ENCODE results near the gene GRIA2. TPM values are rescaled to one million over a fixed set of nuclear protein-coding genes. Genes with fewer than 3 reads are reported as not detected.

Gene GRIA2
- total and polyA plus RNA-seq, 7 donors: 0.25 to 0.71 (median 0.55) TPM; not detected in 2

- WGBS, 2 donors: 92 to 93% methylated on average over 2 of the region's 2 CpGs
- Histone ChIP-seq H3K4me3 (no peak overlapping the region), H3K4me1 (no peaks in the 10 kb centered on the region), H3K27ac (no peak overlapping the region), H3K27me3 (no peaks in the 10 kb centered on the region), H3K36me3 (no peaks in the 10 kb centered on the region), H3K9me3 (no peaks in the 10 kb centered on the region)
- intact Hi-C loops (cut with DNase I): no loop called here
- no peak for DNase-seq
- no peak for TF ChIP-seq POLR2A (IDR thresholded peaks at IDR 0.05)
- no peak for TF ChIP-seq CTCF (IDR thresholded peaks at IDR 0.05)
- no peak for TF ChIP-seq POLR2AphosphoS5 (IDR thresholded peaks at IDR 0.05)
- no peak for TF ChIP-seq EP300 (IDR thresholded peaks at IDR 0.05)
These were observed 25.2 kb upstream of the GRIA2 start for GRCh38 chr4:157195374-157195773.

DNA sequence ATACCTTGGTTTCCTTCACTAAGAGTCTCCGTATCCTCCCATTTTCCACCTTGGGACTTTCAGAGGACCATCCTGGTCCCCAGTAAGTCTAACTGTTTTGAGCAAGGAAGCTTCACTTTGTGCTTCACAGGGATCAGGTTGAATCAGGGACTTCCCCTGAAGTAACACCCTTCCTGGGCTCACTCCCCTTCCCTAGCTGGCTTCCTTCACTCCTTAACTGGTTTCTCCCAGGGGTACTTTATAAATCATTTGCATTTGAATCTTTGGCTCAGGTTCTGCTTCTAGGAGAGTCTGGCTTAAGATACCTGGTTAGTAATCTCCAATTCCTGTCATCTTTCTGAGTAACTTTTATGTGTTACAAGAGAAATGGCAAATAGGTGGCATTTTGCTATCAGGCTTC, 24.5 kb upstream of the GRIA2 start:
- no peaks in the 10 kb centered on the region for H3K4me1 ChIP-seq
- DNase-seq: no peak
- no peak overlapping the region for H3K27ac ChIP-seq
- WGBS, 2 donors: 91% methylated on average over 1 of the region's 1 CpG
- no peak overlapping the region for H3K4me3 ChIP-seq
- intact Hi-C loops (cut with DNase I): no loop called here
- H3K27me3 ChIP-seq: no peaks in the 10 kb centered on the region
- TF ChIP-seq CTCF (IDR thresholded peaks at IDR 0.05): no peak
- TF ChIP-seq POLR2AphosphoS5 (IDR thresholded peaks at IDR 0.05): no peak
- no peak for TF ChIP-seq EP300 (IDR thresholded peaks at IDR 0.05)
- no peak for TF ChIP-seq POLR2A (IDR thresholded peaks at IDR 0.05)
- H3K9me3 ChIP-seq: no peaks in the 10 kb centered on the region
- H3K36me3 ChIP-seq: no peaks in the 10 kb centered on the region

- Histone ChIP-seq H3K4me3 (no peak overlapping the region), H3K36me3 (no peaks in the 10 kb centered on the region), H3K27me3 (no peaks in the 10 kb centered on the region), H3K4me1 (no peaks in the 10 kb centered on the region), H3K27ac (no peak overlapping the region), H3K9me3 (no peaks in the 10 kb centered on the region)
- no peak for DNase-seq
- intact Hi-C loops (cut with DNase I): no loop called here
- TF ChIP-seq CTCF (IDR thresholded peaks at IDR 0.05) (no peak), EP300 (IDR thresholded peaks at IDR 0.05) (no peak), POLR2AphosphoS5 (IDR thresholded peaks at IDR 0.05) (no peak), POLR2A (IDR thresholded peaks at IDR 0.05) (no peak)
- WGBS, 2 donors: 71 to 74% methylated on average over 17 of the region's 17 CpGs
These were observed 15.8 kb upstream of the GRIA2 start for GRCh38 chr4:157204634-157205244.

GRCh38 chr4:157217708-157218107, 2.8 kb upstream of the GRIA2 start:
- WGBS, 2 donors: 15 to 26% methylated on average over 3 of the region's 3 CpGs
- H3K4me3 ChIP-seq: no peak overlapping the region
- no peaks in the 10 kb centered on the region for H3K36me3 ChIP-seq

More at GRCh38 chr4:157217708-157218107, 2.8 kb upstream of the GRIA2 start:
- Histone ChIP-seq H3K9me3 (no peaks in the 10 kb centered on the region), H3K27ac (no peak overlapping the region), H3K4me1 (peaks cover 0 to 16% (median 12%) of the 10 kb centered on the region in 4 donors), H3K27me3 (peaks cover 13 to 45% (median 37%) of the 10 kb centered on the region in 3 donors)
- DNase-seq: no peak
- intact Hi-C loops (cut with DNase I): no loop called here
- TF ChIP-seq CTCF (IDR thresholded peaks at IDR 0.05) (peak in 1 of 4 experiments; percentile 16), POLR2AphosphoS5 (IDR thresholded peaks at IDR 0.05) (no peak)

Data from sigmoid colon (tissue), 7 donors.